ENCODE measurements around the gene CREB1. TPM values are rescaled to one million over a fixed set of nuclear protein-coding genes. Genes with fewer than 3 reads are reported as not detected.
A peak's percentile ranks its signal among the peaks of the same experiment; 100 is the strongest.

CREB1 gene
- total RNA-seq, 1 donor from 2014 or later: 108 TPM

GRCh38 chr2:207530160-207531031, 634 bp downstream of the CREB1 start:
- Mint-ChIP-seq H3K4me3 (ENCODE audit: unreplicated experiment) (peak overlapping the region; percentile 98), H3K36me3 (ENCODE audit: unreplicated experiment) (no peaks in the 10 kb centered on the region), H3K4me1 (ENCODE audit: low read depth, unreplicated experiment) (peaks cover 7% of the 10 kb centered on the region), H3K27ac (ENCODE audit: unreplicated experiment) (peak overlapping the region; percentile 100), H3K27me3 (ENCODE audit: unreplicated experiment) (peaks cover 20% of the 10 kb centered on the region), H3K9me3 (ENCODE audit: unreplicated experiment) (peaks cover 16% of the 10 kb centered on the region)
- no peak for TF ChIP-seq CTCF (IDR thresholded peaks at IDR 0.05; ENCODE audit: partially characterized antibody, unreplicated experiment)
- DNase-seq: peak; percentile 42

GRCh38 chr2:207531032-207531952, 1.5 kb downstream of the CREB1 start:
- no peak for DNase-seq
- TF ChIP-seq CTCF (IDR thresholded peaks at IDR 0.05; ENCODE audit: partially characterized antibody, unreplicated experiment): no peak
- no peaks in the 10 kb centered on the region for H3K36me3 Mint-ChIP-seq (ENCODE audit: unreplicated experiment)
- H3K4me1 Mint-ChIP-seq (ENCODE audit: low read depth, unreplicated experiment): peaks cover 8% of the 10 kb centered on the region
- H3K9me3 Mint-ChIP-seq (ENCODE audit: unreplicated experiment): peaks cover 16% of the 10 kb centered on the region
- H3K27ac Mint-ChIP-seq (ENCODE audit: unreplicated experiment): peak overlapping the region; percentile 93
- H3K4me3 Mint-ChIP-seq (ENCODE audit: unreplicated experiment): peak overlapping the region; percentile 91
- H3K27me3 Mint-ChIP-seq (ENCODE audit: unreplicated experiment): peaks cover 16% of the 10 kb centered on the region

GRCh38 chr2:207532676-207533075, 2.9 kb downstream of the CREB1 start:
- H3K36me3 Mint-ChIP-seq (ENCODE audit: unreplicated experiment): no peaks in the 10 kb centered on the region
- peaks cover 13% of the 10 kb centered on the region for H3K9me3 Mint-ChIP-seq (ENCODE audit: unreplicated experiment)
- DNase-seq: no peak
- no peak for TF ChIP-seq CTCF (IDR thresholded peaks at IDR 0.05; ENCODE audit: partially characterized antibody, unreplicated experiment)
- peaks cover 5% of the 10 kb centered on the region for H3K4me1 Mint-ChIP-seq (ENCODE audit: low read depth, unreplicated experiment)
- peak overlapping the region; percentile 91 for H3K4me3 Mint-ChIP-seq (ENCODE audit: unreplicated experiment)
- peaks cover 16% of the 10 kb centered on the region for H3K27me3 Mint-ChIP-seq (ENCODE audit: unreplicated experiment)
- H3K27ac Mint-ChIP-seq (ENCODE audit: unreplicated experiment): no peak overlapping the region

GRCh38 chr2:207533461-207534008, 3.8 kb downstream of the CREB1 start:
- H3K4me1 Mint-ChIP-seq (ENCODE audit: low read depth, unreplicated experiment): peaks cover 5% of the 10 kb centered on the region
- no peak overlapping the region for H3K27ac Mint-ChIP-seq (ENCODE audit: unreplicated experiment)
- peaks cover 10% of the 10 kb centered on the region for H3K9me3 Mint-ChIP-seq (ENCODE audit: unreplicated experiment)
- no peaks in the 10 kb centered on the region for H3K36me3 Mint-ChIP-seq (ENCODE audit: unreplicated experiment)
- DNase-seq: no peak
- H3K27me3 Mint-ChIP-seq (ENCODE audit: unreplicated experiment): peaks cover 14% of the 10 kb centered on the region
- no peak for TF ChIP-seq CTCF (IDR thresholded peaks at IDR 0.05; ENCODE audit: partially characterized antibody, unreplicated experiment)
- H3K4me3 Mint-ChIP-seq (ENCODE audit: unreplicated experiment): no peak overlapping the region
